SK-N-SH (cell line): ENCODE results near the gene CCDC70.

ENCODE experiments used
- EZH2phosphoT487 ChIP-seq: fragments of 200-600 bp; sonication (generic); IDR thresholded peaks from 2 replicates; pipeline ENCODE4 v1.6.1; 2017; ENCODE audit warnings: low read depth, mixed run types, mild to moderate bottlenecking, antibody characterized with exemption, moderate library complexity, borderline replicate concordance
- FOXM1 ChIP-seq: IDR thresholded peaks from 2 replicates; pipeline ENCODE4 v1.4.0; 2012; ENCODE audit warnings: low read depth, mild to moderate bottlenecking
- MXI1 ChIP-seq: IDR thresholded peaks from 2 replicates; pipeline ENCODE4 v1.6.1; 2012; ENCODE audit warnings: mild to moderate bottlenecking, low read depth, low read length, improper control_type of control experiment
- NRF1 ChIP-seq: IDR thresholded peaks from 2 replicates; pipeline ENCODE4 v1.6.1; 2012; ENCODE audit warnings: low read depth, mild to moderate bottlenecking, low read length
- POLR2AphosphoS5 ChIP-seq: IDR thresholded peaks from 2 replicates; pipeline ENCODE4 v1.6.1; 2012; ENCODE audit warnings: low read depth, low read length
- SIN3A ChIP-seq: IDR thresholded peaks from 2 replicates; pipeline ENCODE4 v1.6.1; 2012; ENCODE audit warnings: low read depth, mild to moderate bottlenecking, low read length, moderate library complexity, borderline replicate concordance
- TAF1 ChIP-seq: IDR thresholded peaks from 2 replicates; pipeline ENCODE4 v1.6.1; 2012; ENCODE audit warnings: low read depth, mild to moderate bottlenecking, low read length, moderate library complexity, borderline replicate concordance
- TF ChIP-seq, protein P1 (sequence below): fragments of 200-600 bp; sonication (generic); IDR thresholded peaks from 2 replicates; pipeline ENCODE4 v1.6.1; 2017; ENCODE audit warnings: antibody characterized with exemption, mild to moderate bottlenecking, moderate library complexity

DNA sequence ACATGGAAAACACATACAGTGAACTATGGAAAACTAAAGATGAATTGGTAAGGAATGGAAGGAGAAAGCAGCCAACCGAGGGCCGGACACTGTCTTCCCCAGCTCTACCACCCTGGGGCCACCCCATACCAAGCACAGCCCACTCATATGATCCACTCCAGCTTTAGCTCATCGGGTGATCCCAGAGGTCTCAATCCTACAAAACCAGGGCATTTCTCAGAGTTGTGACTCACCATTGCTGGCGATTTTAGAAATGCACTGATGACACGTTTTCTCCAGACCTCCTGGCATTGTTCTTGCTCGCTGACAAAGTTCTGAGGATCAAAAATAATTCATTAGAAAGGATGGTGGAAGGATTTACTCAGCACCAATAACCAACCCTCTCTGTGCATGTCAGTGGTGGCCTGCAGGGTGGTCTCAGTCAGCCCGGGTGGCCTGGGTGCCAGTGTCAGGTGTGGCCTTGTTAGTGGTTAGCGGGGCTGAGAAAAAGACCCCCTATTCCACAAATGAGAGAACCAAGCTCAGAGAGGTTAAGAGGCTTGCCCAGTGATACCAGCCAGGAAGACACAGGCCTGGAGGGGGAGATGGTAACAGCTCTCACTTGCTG, 23.4 kb upstream of the CCDC70 start:
- TF ChIP-seq TAF1, result no peak
- TF ChIP-seq, protein P1, sequence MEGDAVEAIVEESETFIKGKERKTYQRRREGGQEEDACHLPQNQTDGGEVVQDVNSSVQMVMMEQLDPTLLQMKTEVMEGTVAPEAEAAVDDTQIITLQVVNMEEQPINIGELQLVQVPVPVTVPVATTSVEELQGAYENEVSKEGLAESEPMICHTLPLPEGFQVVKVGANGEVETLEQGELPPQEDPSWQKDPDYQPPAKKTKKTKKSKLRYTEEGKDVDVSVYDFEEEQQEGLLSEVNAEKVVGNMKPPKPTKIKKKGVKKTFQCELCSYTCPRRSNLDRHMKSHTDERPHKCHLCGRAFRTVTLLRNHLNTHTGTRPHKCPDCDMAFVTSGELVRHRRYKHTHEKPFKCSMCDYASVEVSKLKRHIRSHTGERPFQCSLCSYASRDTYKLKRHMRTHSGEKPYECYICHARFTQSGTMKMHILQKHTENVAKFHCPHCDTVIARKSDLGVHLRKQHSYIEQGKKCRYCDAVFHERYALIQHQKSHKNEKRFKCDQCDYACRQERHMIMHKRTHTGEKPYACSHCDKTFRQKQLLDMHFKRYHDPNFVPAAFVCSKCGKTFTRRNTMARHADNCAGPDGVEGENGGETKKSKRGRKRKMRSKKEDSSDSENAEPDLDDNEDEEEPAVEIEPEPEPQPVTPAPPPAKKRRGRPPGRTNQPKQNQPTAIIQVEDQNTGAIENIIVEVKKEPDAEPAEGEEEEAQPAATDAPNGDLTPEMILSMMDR, result no peak
- TF ChIP-seq POLR2AphosphoS5, result no peak
- TF ChIP-seq MXI1, result no peak
- no peak for TF ChIP-seq EZH2phosphoT487
- TF ChIP-seq FOXM1, result no peak
- TF ChIP-seq SIN3A, result no peak
- TF ChIP-seq NRF1, result no peak
